Esophagus muscularis mucosa (tissue), 4 donors: Measurements from ENCODE around the gene TAS1R3.

Experiments
- CTCF ChIP-seq, 3 experiments: fragments of 200-600 bp in 2 of 3; fragments of 450-650 bp in 1 of 3; sonication (generic) in 2 of 3; IDR thresholded peaks; one replicate each; pipeline ENCODE4 v1.5.1; 2017 to 2019; ENCODE audit warnings: antibody characterized with exemption in 3 of 3, mild to moderate bottlenecking in 2 of 3, moderate library complexity in 1 of 3
- EP300 ChIP-seq: sonication (generic); formaldehyde crosslinking; IDR thresholded peaks from one replicate; pipeline ENCODE4 v1.6.1; 2017; ENCODE audit warnings: antibody characterized with exemption
- POLR2A ChIP-seq: fragments of 450-650 bp; IDR thresholded peaks from one replicate; pipeline ENCODE4 v1.6.1; 2017; ENCODE audit warnings: antibody characterized with exemption, moderate library complexity, mild to moderate bottlenecking, low read depth
- POLR2AphosphoS5 ChIP-seq, 2 donors: sonication (generic); formaldehyde crosslinking; IDR thresholded peaks; one replicate each; pipeline ENCODE4 v1.6.1; 2017; ENCODE audit warnings: antibody characterized with exemption in 2 of 2

- TF ChIP-seq CTCF (IDR thresholded peaks at IDR 0.05) (no peak), EP300 (no peak), POLR2A (no peak), POLR2AphosphoS5 (IDR thresholded peaks at IDR 0.05) (no peak)
Observed at GRCh38 chr1:1340185-1340584, 9.1 kb downstream of the TAS1R3 start.
